ENCODE data around the gene TCEANC. TPM values are rescaled to one million over a fixed set of nuclear protein-coding genes. Genes with fewer than 3 reads are reported as not detected.

TCEANC gene
- total RNA-seq, 1 donor from 2014 or later, result 8.4 TPM

- ATAC-seq (no peak), DNase-seq (no peak)
- Histone ChIP-seq H3K9me3 (no peaks in the 10 kb centered on the region), H3K27ac (no peak overlapping the region), H3K36me3 (no peaks in the 10 kb centered on the region), H3K4me1 (peaks cover 18% of the 10 kb centered on the region), H3K4me3 (no peak overlapping the region), H3K27me3 (ENCODE audit: low read depth) (no peaks in the 10 kb centered on the region)
- no peak for TF ChIP-seq CTCF (IDR thresholded peaks at IDR 0.05)
- intact Hi-C loops (cut with DNase I), result no loop called here
Measured at GRCh38 chrX:13703589-13703988, 50.6 kb downstream of the TCEANC start.

- ATAC-seq, result no peak
- TF ChIP-seq CTCF (IDR thresholded peaks at IDR 0.05), result no peak
- no peak for DNase-seq
- no peak overlapping the region for H3K27ac ChIP-seq
- intact Hi-C loops (cut with DNase I), result no loop called here
- no peaks in the 10 kb centered on the region for H3K9me3 ChIP-seq
- peaks cover 26% of the 10 kb centered on the region for H3K36me3 ChIP-seq
- H3K4me1 ChIP-seq, result no peaks in the 10 kb centered on the region
- H3K4me3 ChIP-seq, result no peak overlapping the region
- H3K27me3 ChIP-seq (ENCODE audit: low read depth), result no peaks in the 10 kb centered on the region
Measured at GRCh38 chrX:13711141-13711540, 58.2 kb downstream of the TCEANC start.

Other genes with a start within 250 kb of the TCEANC start
- gene EGFL6, start 83.5 kb upstream of the TCEANC start, total RNA-seq, result 9.3 TPM
- gene RAB9A, start 36.0 kb downstream of the TCEANC start, total RNA-seq, result 32.8 TPM
- 15.8 TPM for gene TRAPPC2, start 81.5 kb downstream of the TCEANC start, total RNA-seq
- 38.3 TPM for gene OFD1, start 81.6 kb downstream of the TCEANC start, total RNA-seq
- gene GPM6B, start 164.0 kb downstream of the TCEANC start, total RNA-seq, result 21.6 TPM